ENCODE measurements around the gene DUSP28. TPM values are rescaled to one million over a fixed set of nuclear protein-coding genes. Genes with fewer than 3 reads are reported as not detected.

The DUSP28 gene
- total and polyA plus RNA-seq, 2 of the 13 experiments (the other 11 are each of a cell fraction or from before 2014, with no cell fraction given): 5.2 to 8.6 TPM

DNA sequence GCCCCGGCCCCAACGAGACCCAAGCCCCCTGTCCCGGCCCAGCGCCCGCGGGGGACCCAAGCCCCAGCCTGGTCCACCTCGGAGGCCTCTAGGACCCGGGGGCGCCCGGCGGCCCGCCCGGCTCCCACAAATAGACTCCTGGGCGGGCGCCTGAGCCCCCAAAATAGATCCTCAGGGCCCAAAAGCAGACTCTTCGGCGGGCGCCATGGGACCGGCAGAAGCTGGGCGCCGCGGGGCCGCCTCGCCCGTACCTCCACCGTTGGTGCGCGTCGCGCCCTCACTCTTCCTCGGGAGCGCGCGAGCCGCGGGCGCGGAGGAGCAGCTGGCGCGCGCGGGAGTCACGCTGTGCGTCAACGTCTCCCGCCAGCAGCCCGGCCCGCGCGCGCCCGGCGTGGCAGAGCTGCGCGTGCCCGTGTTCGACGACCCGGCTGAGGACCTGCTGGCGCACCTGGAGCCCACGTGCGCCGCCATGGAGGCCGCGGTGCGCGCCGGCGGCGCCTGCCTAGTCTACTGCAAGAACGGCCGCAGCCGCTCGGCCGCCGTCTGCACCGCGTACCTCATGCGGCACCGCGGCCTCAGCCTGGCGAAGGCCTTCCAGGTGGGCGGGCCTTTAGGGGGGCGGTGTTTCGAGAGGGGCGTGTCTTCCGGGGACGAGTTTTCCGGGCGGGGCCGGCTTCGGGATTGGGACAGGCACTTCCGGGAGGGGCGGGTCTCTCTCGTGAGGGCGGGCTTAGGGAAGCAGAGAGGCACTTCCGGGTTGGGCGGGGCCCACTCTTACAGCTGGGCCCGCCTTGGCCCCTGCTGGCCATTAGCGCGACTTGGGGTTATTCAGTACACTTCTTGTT, 545 bp downstream of the DUSP28 start (continued):
- TF ChIP-seq, protein P1, sequence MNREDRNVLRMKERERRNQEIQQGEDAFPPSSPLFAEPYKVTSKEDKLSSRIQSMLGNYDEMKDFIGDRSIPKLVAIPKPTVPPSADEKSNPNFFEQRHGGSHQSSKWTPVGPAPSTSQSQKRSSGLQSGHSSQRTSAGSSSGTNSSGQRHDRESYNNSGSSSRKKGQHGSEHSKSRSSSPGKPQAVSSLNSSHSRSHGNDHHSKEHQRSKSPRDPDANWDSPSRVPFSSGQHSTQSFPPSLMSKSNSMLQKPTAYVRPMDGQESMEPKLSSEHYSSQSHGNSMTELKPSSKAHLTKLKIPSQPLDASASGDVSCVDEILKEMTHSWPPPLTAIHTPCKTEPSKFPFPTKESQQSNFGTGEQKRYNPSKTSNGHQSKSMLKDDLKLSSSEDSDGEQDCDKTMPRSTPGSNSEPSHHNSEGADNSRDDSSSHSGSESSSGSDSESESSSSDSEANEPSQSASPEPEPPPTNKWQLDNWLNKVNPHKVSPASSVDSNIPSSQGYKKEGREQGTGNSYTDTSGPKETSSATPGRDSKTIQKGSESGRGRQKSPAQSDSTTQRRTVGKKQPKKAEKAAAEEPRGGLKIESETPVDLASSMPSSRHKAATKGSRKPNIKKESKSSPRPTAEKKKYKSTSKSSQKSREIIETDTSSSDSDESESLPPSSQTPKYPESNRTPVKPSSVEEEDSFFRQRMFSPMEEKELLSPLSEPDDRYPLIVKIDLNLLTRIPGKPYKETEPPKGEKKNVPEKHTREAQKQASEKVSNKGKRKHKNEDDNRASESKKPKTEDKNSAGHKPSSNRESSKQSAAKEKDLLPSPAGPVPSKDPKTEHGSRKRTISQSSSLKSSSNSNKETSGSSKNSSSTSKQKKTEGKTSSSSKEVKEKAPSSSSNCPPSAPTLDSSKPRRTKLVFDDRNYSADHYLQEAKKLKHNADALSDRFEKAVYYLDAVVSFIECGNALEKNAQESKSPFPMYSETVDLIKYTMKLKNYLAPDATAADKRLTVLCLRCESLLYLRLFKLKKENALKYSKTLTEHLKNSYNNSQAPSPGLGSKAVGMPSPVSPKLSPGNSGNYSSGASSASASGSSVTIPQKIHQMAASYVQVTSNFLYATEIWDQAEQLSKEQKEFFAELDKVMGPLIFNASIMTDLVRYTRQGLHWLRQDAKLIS (CRISPR knock-in tag; IDR thresholded peaks at IDR 0.05): no peak
- TF ChIP-seq, protein P2, sequence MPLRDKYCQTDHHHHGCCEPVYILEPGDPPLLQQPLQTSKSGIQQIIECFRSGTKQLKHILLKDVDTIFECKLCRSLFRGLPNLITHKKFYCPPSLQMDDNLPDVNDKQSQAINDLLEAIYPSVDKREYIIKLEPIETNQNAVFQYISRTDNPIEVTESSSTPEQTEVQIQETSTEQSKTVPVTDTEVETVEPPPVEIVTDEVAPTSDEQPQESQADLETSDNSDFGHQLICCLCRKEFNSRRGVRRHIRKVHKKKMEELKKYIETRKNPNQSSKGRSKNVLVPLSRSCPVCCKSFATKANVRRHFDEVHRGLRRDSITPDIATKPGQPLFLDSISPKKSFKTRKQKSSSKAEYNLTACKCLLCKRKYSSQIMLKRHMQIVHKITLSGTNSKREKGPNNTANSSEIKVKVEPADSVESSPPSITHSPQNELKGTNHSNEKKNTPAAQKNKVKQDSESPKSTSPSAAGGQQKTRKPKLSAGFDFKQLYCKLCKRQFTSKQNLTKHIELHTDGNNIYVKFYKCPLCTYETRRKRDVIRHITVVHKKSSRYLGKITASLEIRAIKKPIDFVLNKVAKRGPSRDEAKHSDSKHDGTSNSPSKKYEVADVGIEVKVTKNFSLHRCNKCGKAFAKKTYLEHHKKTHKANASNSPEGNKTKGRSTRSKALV (CRISPR knock-in tag; IDR thresholded peaks at IDR 0.05): no peak; the same call in none of the 2 replicates
- peak; percentile 47; the same call in 1 of the 2 replicates for TF ChIP-seq RXRA (CRISPR knock-in tag; IDR thresholded peaks at IDR 0.05)
- no peak for TF ChIP-seq ZNF468 (CRISPR knock-in tag; IDR thresholded peaks at IDR 0.05)
- TF ChIP-seq SNAI1 (CRISPR knock-in tag; IDR thresholded peaks at IDR 0.05; ENCODE audit: borderline replicate concordance): no peak; the same call in none of the 2 replicates
- peak; percentile 44 for TF ChIP-seq BRD4 (CRISPR knock-in tag; IDR thresholded peaks at IDR 0.05)
- 0 out of 2 replicates have a peak, but pooled peaks have one; percentile 86 for TF ChIP-seq ZNF136 (CRISPR knock-in tag; IDR thresholded peaks at IDR 0.05; ENCODE audit: low read depth)
- TF ChIP-seq HMG20B (CRISPR knock-in tag; conservative IDR thresholded peaks at IDR 0.05): peak; percentile 46; the same call in 1 of the 2 replicates
- no peak for TF ChIP-seq ARNT (IDR thresholded peaks at IDR 0.05)
- TF ChIP-seq, protein P3, sequence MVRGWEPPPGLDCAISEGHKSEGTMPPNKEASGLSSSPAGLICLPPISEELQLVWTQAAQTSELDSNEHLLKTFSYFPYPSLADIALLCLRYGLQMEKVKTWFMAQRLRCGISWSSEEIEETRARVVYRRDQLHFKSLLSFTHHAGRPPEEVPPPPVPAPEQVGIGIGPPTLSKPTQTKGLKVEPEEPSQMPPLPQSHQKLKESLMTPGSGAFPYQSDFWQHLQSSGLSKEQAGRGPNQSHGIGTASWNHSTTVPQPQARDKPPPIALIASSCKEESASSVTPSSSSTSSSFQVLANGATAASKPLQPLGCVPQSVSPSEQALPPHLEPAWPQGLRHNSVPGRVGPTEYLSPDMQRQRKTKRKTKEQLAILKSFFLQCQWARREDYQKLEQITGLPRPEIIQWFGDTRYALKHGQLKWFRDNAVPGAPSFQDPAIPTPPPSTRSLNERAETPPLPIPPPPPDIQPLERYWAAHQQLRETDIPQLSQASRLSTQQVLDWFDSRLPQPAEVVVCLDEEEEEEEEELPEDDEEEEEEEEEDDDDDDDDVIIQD (CRISPR knock-in tag; IDR thresholded peaks at IDR 0.05; ENCODE audit: low read depth): peak; percentile 40
- TF ChIP-seq ZNF20 (CRISPR knock-in tag; IDR thresholded peaks at IDR 0.05): no peak
- no peak for TF ChIP-seq PCBP2 (optimal IDR thresholded peaks at IDR 0.05; ENCODE audit: low read depth, low read length, poor library complexity, severe bottlenecking)
- peak; percentile 88 for TF ChIP-seq POLR2G (IDR thresholded peaks at IDR 0.05; ENCODE audit: low read depth, low read length)
- TF ChIP-seq FOXC1 (CRISPR knock-in tag; IDR thresholded peaks at IDR 0.05; ENCODE audit: borderline replicate concordance): peak; percentile 16; the same call in 1 of the 2 replicates
- peak; percentile 98 for TF ChIP-seq RNF2 (conservative IDR thresholded peaks at IDR 0.05; ENCODE audit: low read depth)
- peak; percentile 73; the same call in 1 of the 2 replicates for TF ChIP-seq ZNF713 (CRISPR knock-in tag; IDR thresholded peaks at IDR 0.05)
- peak; percentile 85 for TF ChIP-seq ZNF724P (CRISPR knock-in tag; IDR thresholded peaks at IDR 0.05; ENCODE audit: borderline replicate concordance)
- TF ChIP-seq, protein P4, sequence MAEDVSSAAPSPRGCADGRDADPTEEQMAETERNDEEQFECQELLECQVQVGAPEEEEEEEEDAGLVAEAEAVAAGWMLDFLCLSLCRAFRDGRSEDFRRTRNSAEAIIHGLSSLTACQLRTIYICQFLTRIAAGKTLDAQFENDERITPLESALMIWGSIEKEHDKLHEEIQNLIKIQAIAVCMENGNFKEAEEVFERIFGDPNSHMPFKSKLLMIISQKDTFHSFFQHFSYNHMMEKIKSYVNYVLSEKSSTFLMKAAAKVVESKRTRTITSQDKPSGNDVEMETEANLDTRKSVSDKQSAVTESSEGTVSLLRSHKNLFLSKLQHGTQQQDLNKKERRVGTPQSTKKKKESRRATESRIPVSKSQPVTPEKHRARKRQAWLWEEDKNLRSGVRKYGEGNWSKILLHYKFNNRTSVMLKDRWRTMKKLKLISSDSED (CRISPR knock-in tag; IDR thresholded peaks at IDR 0.05): no peak
- TF ChIP-seq ZNF761 (CRISPR knock-in tag; conservative IDR thresholded peaks at IDR 0.05): no peak; the same call in 1 of the 2 replicates
- peak; percentile 95 for TF ChIP-seq ZNF674 (CRISPR knock-in tag; IDR thresholded peaks at IDR 0.05; ENCODE audit: low read depth)
- no peak; the same call in 1 of the 2 replicates for TF ChIP-seq ZNF256 (CRISPR knock-in tag; conservative IDR thresholded peaks at IDR 0.05)
